ENCODE measurements around the gene TMPRSS11B. TPM values are rescaled to one million over a fixed set of nuclear protein-coding genes. Genes with fewer than 3 reads are reported as not detected.

The TMPRSS11B gene
- total RNA-seq, 4 donors from 2014 or later: 60.0 to 365 (median 290) TPM

- Histone ChIP-seq H3K27ac (no peak overlapping the region), H3K4me1 (peaks cover 0 to 23% (median 0%) of the 10 kb centered on the region in 3 donors), H3K4me3 (no peak overlapping the region), H3K36me3 (peaks cover 0 to 36% (median 0%) of the 10 kb centered on the region in 3 donors), H3K9me3 (no peaks in the 10 kb centered on the region), H3K27me3 (peaks cover 0 to 5% (median 0%) of the 10 kb centered on the region in 4 donors)
- intact Hi-C loops (cut with DNase I): no loop called here
- TF ChIP-seq CTCF (IDR thresholded peaks at IDR 0.05) (no peak), POLR2A (IDR thresholded peaks at IDR 0.05) (no peak)
- WGBS, 2 donors: 77 to 86% methylated on average over 2 of the region's 2 CpGs
- no peak for DNase-seq
Observed at GRCh38 chr4:68187145-68187544, 58.3 kb downstream of the TMPRSS11B start.

GRCh38 chr4:68184923-68185322 lies 60.6 kb downstream of the TMPRSS11B start:
- intact Hi-C loops (cut with DNase I): no loop called here
- Histone ChIP-seq H3K4me1 (peaks cover 0 to 42% (median 4%) of the 10 kb centered on the region in 3 donors), H3K4me3 (no peak overlapping the region), H3K27me3 (peaks cover 0 to 5% (median 0%) of the 10 kb centered on the region in 4 donors), H3K27ac (no peak overlapping the region), H3K36me3 (peaks cover 0 to 25% (median 0%) of the 10 kb centered on the region in 3 donors), H3K9me3 (no peaks in the 10 kb centered on the region)
- no peak for DNase-seq
- TF ChIP-seq CTCF (IDR thresholded peaks at IDR 0.05): no peak
- no peak for TF ChIP-seq POLR2A (IDR thresholded peaks at IDR 0.05)

GRCh38 chr4:68183417-68183816 lies 62.1 kb downstream of the TMPRSS11B start:
- Histone ChIP-seq H3K4me3 (no peak overlapping the region), H3K4me1 (peaks cover 0 to 42% (median 4%) of the 10 kb centered on the region in 3 donors), H3K27ac (peak overlapping the region in 2 of 4 donors; percentile 51 to 83), H3K9me3 (no peaks in the 10 kb centered on the region), H3K27me3 (peaks cover 0 to 5% (median 0%) of the 10 kb centered on the region in 4 donors), H3K36me3 (peaks cover 0 to 11% (median 0%) of the 10 kb centered on the region in 3 donors)
- DNase-seq: no peak
- intact Hi-C loops (cut with DNase I): no loop called here
- TF ChIP-seq CTCF (IDR thresholded peaks at IDR 0.05): no peak

GRCh38 chr4:68182382-68182820 lies 63.1 kb downstream of the TMPRSS11B start:
- intact Hi-C loops (cut with DNase I): no loop called here
- DNase-seq: no peak
- H3K4me3 ChIP-seq: no peak overlapping the region
- 99 to 100% methylated on average over 5 to 9 of the region's 27 CpGs for WGBS, 2 donors
- TF ChIP-seq CTCF (IDR thresholded peaks at IDR 0.05) (no peak), POLR2A (IDR thresholded peaks at IDR 0.05) (no peak)
- no peaks in the 10 kb centered on the region for H3K9me3 ChIP-seq
- peaks cover 0 to 3% (median 0%) of the 10 kb centered on the region in 3 donors for H3K36me3 ChIP-seq
- peaks cover 0 to 50% (median 4%) of the 10 kb centered on the region in 3 donors for H3K4me1 ChIP-seq
- H3K27me3 ChIP-seq: peaks cover 0 to 5% (median 0%) of the 10 kb centered on the region in 4 donors
- H3K27ac ChIP-seq: peak overlapping the region in 3 of 4 donors; percentile 39 to 83 (median 51)

GRCh38 chr4:68180849-68181526 lies 64.5 kb downstream of the TMPRSS11B start:
- no peak for DNase-seq
- intact Hi-C loops (cut with DNase I): no loop called here
- 19 to 47% methylated on average over 1 of the region's 1 CpG for WGBS, 2 donors
- peaks cover 0 to 64% (median 4%) of the 10 kb centered on the region in 3 donors for H3K4me1 ChIP-seq
- H3K27me3 ChIP-seq: peaks cover 0 to 5% (median 0%) of the 10 kb centered on the region in 4 donors
- H3K9me3 ChIP-seq: no peaks in the 10 kb centered on the region
- no peak overlapping the region for H3K4me3 ChIP-seq
- no peaks in the 10 kb centered on the region for H3K36me3 ChIP-seq
- TF ChIP-seq CTCF (IDR thresholded peaks at IDR 0.05) (no peak), POLR2A (IDR thresholded peaks at IDR 0.05) (no peak)
- peak overlapping the region; percentile 59 to 83 (median 78) for H3K27ac ChIP-seq
